ENCODE data around the gene MAPK8.
"Not testable (repeated sequence)": the region's sequence is repeated elsewhere in the genome, so short reads cannot be mapped to it uniquely, and the experiment has no call there.

The MAPK8 gene

GRCh38 chr10:48340734-48341133 lies 34.3 kb downstream of the MAPK8 start:
- in situ Hi-C loops (cut with MboI; ENCODE audit: low pct_unique_long_range_greater_than_20kb, low sequenced_read_pairs, unreplicated experiment): no loop called here
- no peak for DNase-seq (ENCODE audit: low spot score)

GRCh38 chr10:48343106-48343505 lies 36.6 kb downstream of the MAPK8 start:
- in situ Hi-C loops (cut with MboI; ENCODE audit: low pct_unique_long_range_greater_than_20kb, low sequenced_read_pairs, unreplicated experiment): no loop called here
- DNase-seq (ENCODE audit: low spot score): no peak
- TF ChIP-seq CTCF (IDR thresholded peaks at IDR 0.05; ENCODE audit: extremely low read depth, insufficient read depth, missing control alignments): no peak

More at GRCh38 chr10:48340734-48341133, 34.3 kb downstream of the MAPK8 start:
- TF ChIP-seq CTCF (IDR thresholded peaks at IDR 0.05; ENCODE audit: extremely low read depth, insufficient read depth, missing control alignments): no peak

DNA sequence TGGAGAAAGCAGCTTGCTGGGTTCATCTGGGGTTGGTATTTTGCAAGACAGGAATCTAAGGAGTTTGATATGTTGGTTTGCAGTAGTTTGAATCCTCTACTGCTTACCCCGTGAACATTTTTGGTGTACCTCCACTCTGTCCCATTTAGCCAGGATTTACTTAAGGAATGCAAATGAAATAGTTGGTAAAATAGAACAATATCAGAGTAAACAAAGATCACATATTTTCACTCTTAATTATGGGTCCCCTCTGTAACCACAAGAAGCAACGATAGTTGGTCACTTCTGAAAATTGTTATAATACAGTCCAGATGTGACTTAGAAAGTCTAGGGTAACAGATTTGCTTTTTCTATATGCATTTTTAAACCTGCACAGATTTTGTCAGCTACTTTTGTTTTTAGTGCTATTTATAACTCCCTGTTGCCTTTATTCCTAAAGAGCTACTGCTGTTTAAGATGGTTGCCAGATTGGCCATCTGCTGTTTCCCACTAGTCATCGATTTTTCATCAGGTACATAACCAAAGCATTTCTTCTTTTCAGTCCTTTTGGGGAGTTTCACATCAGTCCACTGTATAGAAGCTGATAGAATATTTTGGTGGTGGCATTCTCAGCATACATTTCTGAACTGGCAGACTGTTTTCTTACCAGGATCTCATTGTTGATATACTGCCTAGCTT lies 37.6 kb downstream of the MAPK8 start:
- TF ChIP-seq CTCF (IDR thresholded peaks at IDR 0.05; ENCODE audit: extremely low read depth, insufficient read depth, missing control alignments): no peak
- in situ Hi-C loops (cut with MboI; ENCODE audit: low pct_unique_long_range_greater_than_20kb, low sequenced_read_pairs, unreplicated experiment): no loop called here
- DNase-seq (ENCODE audit: low spot score): no peak

GRCh38 chr10:48346248-48346647 lies 39.8 kb downstream of the MAPK8 start:
- in situ Hi-C loops (cut with MboI; ENCODE audit: low pct_unique_long_range_greater_than_20kb, low sequenced_read_pairs, unreplicated experiment); DNase-seq (ENCODE audit: low spot score): not testable (repeated sequence)

- DNase-seq (ENCODE audit: low spot score); in situ Hi-C loops (cut with MboI; ENCODE audit: low pct_unique_long_range_greater_than_20kb, low sequenced_read_pairs, unreplicated experiment): not testable (repeated sequence)
Measured at GRCh38 chr10:48347539-48347938, 41.1 kb downstream of the MAPK8 start.

DNA sequence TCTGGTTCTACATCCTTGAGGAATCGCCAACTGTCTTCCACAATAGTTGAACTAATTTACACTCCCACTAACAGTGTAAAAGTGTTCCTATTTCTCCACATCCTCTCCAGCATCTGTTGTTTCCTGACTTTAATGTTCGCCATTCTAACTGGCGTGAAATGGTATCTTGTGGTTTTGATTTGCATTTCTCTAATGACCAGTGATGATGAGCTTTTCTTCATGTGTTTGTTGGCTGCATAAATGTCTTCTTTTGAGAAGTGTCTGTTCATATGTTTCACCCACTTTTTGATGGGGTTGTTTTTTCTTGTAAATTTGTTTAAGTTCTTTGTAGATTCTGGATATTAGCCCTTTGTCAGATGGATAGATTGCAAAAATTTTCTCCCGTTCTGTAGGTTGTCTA lies 41.5 kb downstream of the MAPK8 start:
- DNase-seq (ENCODE audit: low spot score); in situ Hi-C loops (cut with MboI; ENCODE audit: low pct_unique_long_range_greater_than_20kb, low sequenced_read_pairs, unreplicated experiment): not testable (repeated sequence)

- TF ChIP-seq CTCF (IDR thresholded peaks at IDR 0.05; ENCODE audit: extremely low read depth, insufficient read depth, missing control alignments): no peak
- DNase-seq (ENCODE audit: low spot score): no peak
- in situ Hi-C loops (cut with MboI; ENCODE audit: low pct_unique_long_range_greater_than_20kb, low sequenced_read_pairs, unreplicated experiment): loop anchor here (25.0 kb wide), 1 partner anchor 159 kb away; no protein-coding TSS in a partner anchor
Measured at GRCh38 chr10:48353246-48353645, 46.8 kb downstream of the MAPK8 start.

GRCh38 chr10:48357631-48358030 lies 51.2 kb downstream of the MAPK8 start:
- no peak for DNase-seq (ENCODE audit: low spot score)
- no peak for TF ChIP-seq CTCF (IDR thresholded peaks at IDR 0.05; ENCODE audit: extremely low read depth, insufficient read depth, missing control alignments)
- in situ Hi-C loops (cut with MboI; ENCODE audit: low pct_unique_long_range_greater_than_20kb, low sequenced_read_pairs, unreplicated experiment): loop anchor here (25.0 kb wide), 1 partner anchor 155 kb away; no protein-coding TSS in a partner anchor
